CD14-positive monocyte (primary cell): Measurements from ENCODE around the gene FAM107B. TPM values are rescaled to one million over a fixed set of nuclear protein-coding genes. Genes with fewer than 3 reads are reported as not detected.

Experiments used
- DNase-seq, 3 donors: peaks; one replicate each; pipeline ENCODE4 v3.0.0-alpha.2; 2011 to 2022
- H2AFZ ChIP-seq: 2 replicates; pipeline ENCODE4 v1.6.0; 2012; ENCODE audit warnings: mild to moderate bottlenecking, low read depth, low read length, inconsistent platforms; ENCODE audit not compliant: insufficient read depth, poor library complexity, severe bottlenecking
- H3K27ac ChIP-seq, 2 donors: 1 replicate in 1 of 2; 2 replicates in 1 of 2; pipeline ENCODE4 v1.5.1; 2012 to 2013; ENCODE audit warnings: low read length in 2 of 2, control low read depth in 1 of 2, inconsistent platforms in 1 of 2, low read depth in 1 of 2, mild to moderate bottlenecking in 1 of 2
- H3K27me3 ChIP-seq, 2 donors: one replicate each; pipeline versions ENCODE4 v1.6.0 to v1.6.1; 2011 to 2013; ENCODE audit warnings: low read length in 2 of 2; ENCODE audit not compliant: control insufficient read depth in 2 of 2, insufficient read depth in 2 of 2
- H3K36me3 ChIP-seq, 2 donors: replicated peaks in 1 of 2; 1 replicate in 1 of 2; 2 replicates in 1 of 2; pipeline versions ENCODE4 v1.5.1 to v1.6.1; 2012 to 2013; ENCODE audit warnings: low read length in 2 of 2, control low read depth in 1 of 2, inconsistent platforms in 1 of 2, mild to moderate bottlenecking in 1 of 2; ENCODE audit not compliant: insufficient read depth in 2 of 2, control insufficient read depth in 1 of 2
- H3K4me1 ChIP-seq, 2 donors: 1 replicate in 1 of 2; 2 replicates in 1 of 2; pipeline versions ENCODE4 v1.5.1 to v1.6.1; 2012 to 2013; ENCODE audit warnings: low read length in 2 of 2, control low read depth in 1 of 2, inconsistent platforms in 1 of 2, mild to moderate bottlenecking in 1 of 2, moderate library complexity in 1 of 2; ENCODE audit not compliant: insufficient read depth in 2 of 2, control insufficient read depth in 1 of 2
- H3K4me2 ChIP-seq: replicated peaks from 2 replicates; pipeline ENCODE3; 2012; ENCODE audit warnings: low read length, moderate library complexity, mild to moderate bottlenecking; ENCODE audit not compliant: poor library complexity, severe bottlenecking; ENCODE audit errors: extremely low read depth
- H3K4me3 ChIP-seq, 3 experiments: fragments of 200-600 bp in 1 of 3; sonication (generic) in 1 of 3; replicated peaks in 1 of 3; 1 replicate in 2 of 3; 2 replicates in 1 of 3; pipeline ENCODE4 v1.5.1; 2011 to 2013; ENCODE audit warnings: low read length in 3 of 3, mild to moderate bottlenecking in 3 of 3, control low read depth in 2 of 3, low read depth in 2 of 3, inconsistent platforms in 1 of 3, moderate library complexity in 1 of 3
- H3K79me2 ChIP-seq: 2 replicates; pipeline ENCODE4 v1.6.0; 2012; ENCODE audit warnings: mild to moderate bottlenecking, control low read depth, inconsistent platforms, low read length, moderate library complexity; ENCODE audit not compliant: insufficient read depth
- H3K9ac ChIP-seq: 2 replicates; pipeline ENCODE4 v1.6.0; 2017; ENCODE audit warnings: low read length, mild to moderate bottlenecking; ENCODE audit not compliant: insufficient read depth, poor library complexity, severe bottlenecking
- H3K9me3 ChIP-seq, 2 donors: replicated peaks in 1 of 2; 1 replicate in 1 of 2; 2 replicates in 1 of 2; pipeline versions ENCODE4 v1.5.1 to v1.6.1; 2012 to 2013; ENCODE audit warnings: low read length in 2 of 2, control low read depth in 1 of 2; ENCODE audit not compliant: control insufficient read depth in 1 of 2, insufficient read depth in 1 of 2
- H4K20me1 ChIP-seq: 2 replicates; pipeline ENCODE4 v1.6.0; 2012; ENCODE audit warnings: mild to moderate bottlenecking, low read length, control low read depth, moderate library complexity; ENCODE audit not compliant: insufficient read depth
- H3K27ac Mint-ChIP-seq, 7 donors: one replicate each; pipeline ENCODE4 v1.8.0; 2020; ENCODE audit warnings: mild to moderate bottlenecking in 7 of 7, mixed read lengths in 7 of 7, moderate library complexity in 6 of 7, inconsistent platforms in 2 of 7
- H3K27me3 Mint-ChIP-seq, 3 donors: one replicate each; pipeline ENCODE4 v1.8.0; 2021 to 2022; ENCODE audit warnings: low read depth in 3 of 3, mild to moderate bottlenecking in 3 of 3, mixed read lengths in 3 of 3, moderate library complexity in 3 of 3, inconsistent platforms in 1 of 3
- H3K36me3 Mint-ChIP-seq, 2 donors: one replicate each; pipeline ENCODE4 v1.8.0; 2020; ENCODE audit warnings: mixed read lengths in 2 of 2, inconsistent platforms in 1 of 2, mild to moderate bottlenecking in 1 of 2
- H3K4me1 Mint-ChIP-seq: one replicate; pipeline ENCODE4 v1.8.0; 2020; ENCODE audit warnings: mild to moderate bottlenecking, mixed read lengths
- H3K4me3 Mint-ChIP-seq, 2 donors: one replicate each; pipeline ENCODE4 v1.8.0; 2020; ENCODE audit warnings: mild to moderate bottlenecking in 2 of 2, mixed read lengths in 2 of 2, moderate library complexity in 1 of 2
- H3K9me3 Mint-ChIP-seq, 7 donors: one replicate each; pipeline ENCODE4 v1.8.0; 2020 to 2022; ENCODE audit warnings: mixed read lengths in 7 of 7, mild to moderate bottlenecking in 6 of 7, moderate library complexity in 6 of 7, inconsistent platforms in 2 of 7
- WGBS: methylation state at CpG from one replicate; pipeline ENCODE4 v1.1.5; 2013; ENCODE audit warnings: missing lambda C conversion rate; ENCODE audit not compliant: insufficient coverage; 5-methylcytosine and 5-hydroxymethylcytosine counted together
- intact Hi-C, 2 donors: fragments of 100-400 bp; cut with micrococcal nuclease; formaldehyde crosslinking; loops; one replicate each; pipeline versions ENCODE4 v1.15.0 to v1.15.1; 2023
- polyA plus RNA-seq, 3 donors: library from polyadenylated mRNA; depleted of rRNA in 1 of 3; unstranded in 2 of 3; stranded (reverse) in 1 of 3; fragments of 300-500 nt in 2 of 3; fragments of >200 nt in 1 of 3; fragmentation: Illumina TruSeq in 2 of 3; gene quantifications; 1 replicate in 2 of 3; 2 replicates in 1 of 3; pipeline ENCODE4 v1.2.3, GENCODE V29; 2012 to 2021
- TF ChIP-seq, protein P1 (sequence below): fragments of 200-600 bp; IDR thresholded peaks from one replicate; pipeline ENCODE4 v1.8.0; 2022; ENCODE audit warnings: antibody characterized with exemption, mild to moderate bottlenecking

Gene FAM107B
- polyA plus RNA-seq, 3 donors = 27.2 to 68.5 (median 28.4) TPM

DNA sequence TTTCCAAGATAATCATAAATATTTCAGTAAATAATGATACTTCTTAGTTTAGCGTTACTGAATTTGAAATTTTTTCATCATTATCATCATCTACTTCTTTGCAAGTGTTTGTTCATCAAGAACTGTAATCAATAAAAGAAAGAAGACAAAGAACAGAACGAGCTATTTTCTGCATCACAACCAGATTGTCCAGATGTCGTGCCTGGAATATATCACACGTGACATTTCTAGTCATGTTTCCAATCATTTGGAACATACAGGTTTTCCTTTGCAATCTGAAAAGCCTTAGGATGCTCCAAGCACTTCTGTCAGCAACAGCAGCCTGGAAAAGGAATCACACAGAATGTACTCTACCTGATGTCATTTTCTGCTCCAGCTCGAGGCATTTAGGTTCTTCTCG is 107.4 kb downstream of the FAM107B start:
- Mint-ChIP-seq H3K27me3 (no peaks in the 10 kb centered on the region), H3K4me1 (peaks cover 37% of the 10 kb centered on the region), H3K27ac (no peak overlapping the region), H3K36me3 (peaks cover 4 to 10% of the 10 kb centered on the region in 2 donors), H3K9me3 (peaks cover 14 to 24% (median 18%) of the 10 kb centered on the region in 7 donors), H3K4me3 (no peak overlapping the region)
- Histone ChIP-seq H3K79me2 (no peaks in the 10 kb centered on the region), H3K9me3 (peaks cover 11 to 12% of the 10 kb centered on the region in 2 donors), H2AFZ (no peak overlapping the region), H3K36me3 (no peaks in the 10 kb centered on the region), H3K4me3 (no peak overlapping the region), H4K20me1 (no peaks in the 10 kb centered on the region), H3K4me1 (peaks cover 12 to 33% of the 10 kb centered on the region in 2 donors), H3K4me2 (no peak overlapping the region), H3K9ac (no peak overlapping the region), H3K27me3 (no peaks in the 10 kb centered on the region), H3K27ac (no peak overlapping the region)
- no CpG with 5 or more reads among the region's 6 CpGs for WGBS
- intact Hi-C loops = no loop called here
- TF ChIP-seq, protein P1, sequence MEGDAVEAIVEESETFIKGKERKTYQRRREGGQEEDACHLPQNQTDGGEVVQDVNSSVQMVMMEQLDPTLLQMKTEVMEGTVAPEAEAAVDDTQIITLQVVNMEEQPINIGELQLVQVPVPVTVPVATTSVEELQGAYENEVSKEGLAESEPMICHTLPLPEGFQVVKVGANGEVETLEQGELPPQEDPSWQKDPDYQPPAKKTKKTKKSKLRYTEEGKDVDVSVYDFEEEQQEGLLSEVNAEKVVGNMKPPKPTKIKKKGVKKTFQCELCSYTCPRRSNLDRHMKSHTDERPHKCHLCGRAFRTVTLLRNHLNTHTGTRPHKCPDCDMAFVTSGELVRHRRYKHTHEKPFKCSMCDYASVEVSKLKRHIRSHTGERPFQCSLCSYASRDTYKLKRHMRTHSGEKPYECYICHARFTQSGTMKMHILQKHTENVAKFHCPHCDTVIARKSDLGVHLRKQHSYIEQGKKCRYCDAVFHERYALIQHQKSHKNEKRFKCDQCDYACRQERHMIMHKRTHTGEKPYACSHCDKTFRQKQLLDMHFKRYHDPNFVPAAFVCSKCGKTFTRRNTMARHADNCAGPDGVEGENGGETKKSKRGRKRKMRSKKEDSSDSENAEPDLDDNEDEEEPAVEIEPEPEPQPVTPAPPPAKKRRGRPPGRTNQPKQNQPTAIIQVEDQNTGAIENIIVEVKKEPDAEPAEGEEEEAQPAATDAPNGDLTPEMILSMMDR = no peak
- DNase-seq = no peak

DNA sequence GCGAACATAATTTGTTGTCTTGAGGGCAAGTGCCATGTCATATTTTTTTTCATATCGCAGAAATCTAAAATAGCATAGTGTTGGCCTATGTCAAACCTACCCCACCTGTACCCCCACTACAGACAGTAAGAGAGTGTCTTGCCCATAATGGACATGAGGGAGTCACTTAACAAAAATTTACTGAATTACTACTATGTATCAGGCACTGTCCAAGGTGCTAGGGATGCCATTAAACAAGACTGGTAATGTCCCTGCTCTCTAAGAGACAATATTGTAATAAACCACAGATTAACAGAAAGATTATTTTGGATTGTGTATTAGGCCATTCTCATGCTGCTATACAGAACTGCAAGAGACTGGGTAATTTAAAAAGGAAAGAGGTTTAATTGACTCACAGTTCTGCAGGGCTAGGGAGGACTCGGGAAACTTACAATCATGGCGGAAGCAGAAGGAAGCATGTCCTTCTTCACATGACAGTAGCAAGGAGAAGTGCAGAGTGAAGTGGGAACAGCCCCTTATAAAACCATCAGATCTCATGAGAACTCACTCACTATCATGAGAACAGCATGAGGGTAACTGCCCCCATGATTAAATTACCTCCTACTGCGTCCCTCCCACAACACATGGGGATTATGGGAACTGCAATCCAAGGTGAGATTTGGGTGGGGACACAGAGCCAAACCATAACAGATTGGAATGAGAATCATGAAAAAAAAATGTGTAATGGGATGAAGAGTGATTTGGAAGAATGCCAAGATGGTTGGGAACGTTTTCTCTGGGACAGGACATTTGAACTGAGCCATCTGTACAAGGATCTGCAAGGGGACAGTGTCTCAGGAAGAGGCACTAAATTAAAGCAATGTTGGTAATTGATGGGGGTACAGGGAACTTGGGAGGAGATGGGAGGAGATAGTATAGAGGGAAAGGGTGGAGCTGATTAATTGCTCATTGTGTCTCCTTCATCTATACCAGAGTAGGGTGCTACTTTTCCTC is 108.5 kb downstream of the FAM107B start:
- Mint-ChIP-seq H3K27ac (no peak overlapping the region), H3K9me3 (peaks cover 15 to 23% (median 18%) of the 10 kb centered on the region in 7 donors), H3K36me3 (peaks cover 4 to 13% of the 10 kb centered on the region in 2 donors), H3K27me3 (no peaks in the 10 kb centered on the region), H3K4me1 (peaks cover 48% of the 10 kb centered on the region), H3K4me3 (no peak overlapping the region)
- WGBS = 82% methylated on average over 1 of the region's 6 CpGs
- TF ChIP-seq, protein P1 = no peak
- Histone ChIP-seq H2AFZ (no peak overlapping the region), H3K4me2 (no peak overlapping the region), H3K79me2 (no peaks in the 10 kb centered on the region), H3K4me3 (no peak overlapping the region), H4K20me1 (no peaks in the 10 kb centered on the region), H3K4me1 (peaks cover 23 to 43% of the 10 kb centered on the region in 2 donors), H3K36me3 (no peaks in the 10 kb centered on the region), H3K9me3 (peaks cover 8 to 11% of the 10 kb centered on the region in 2 donors), H3K27me3 (no peaks in the 10 kb centered on the region), H3K9ac (no peak overlapping the region), H3K27ac (no peak overlapping the region)
- DNase-seq = no peak
- intact Hi-C loops = no loop called here
